ELF-1 (cell line): Measurements from ENCODE around the gene DDX19B.
A peak's percentile ranks its signal among the peaks of the same experiment; 100 is the strongest.
"Not testable (repeated sequence)": the region's sequence is repeated elsewhere in the genome, so short reads cannot be mapped to it uniquely, and the experiment has no call there.

ENCODE experiments used
- DNase-seq: peaks from one replicate; pipeline ENCODE4 v3.0.0-alpha.2; 2016; ENCODE audit warnings: low read depth, low spot score

DDX19B gene

DNA sequence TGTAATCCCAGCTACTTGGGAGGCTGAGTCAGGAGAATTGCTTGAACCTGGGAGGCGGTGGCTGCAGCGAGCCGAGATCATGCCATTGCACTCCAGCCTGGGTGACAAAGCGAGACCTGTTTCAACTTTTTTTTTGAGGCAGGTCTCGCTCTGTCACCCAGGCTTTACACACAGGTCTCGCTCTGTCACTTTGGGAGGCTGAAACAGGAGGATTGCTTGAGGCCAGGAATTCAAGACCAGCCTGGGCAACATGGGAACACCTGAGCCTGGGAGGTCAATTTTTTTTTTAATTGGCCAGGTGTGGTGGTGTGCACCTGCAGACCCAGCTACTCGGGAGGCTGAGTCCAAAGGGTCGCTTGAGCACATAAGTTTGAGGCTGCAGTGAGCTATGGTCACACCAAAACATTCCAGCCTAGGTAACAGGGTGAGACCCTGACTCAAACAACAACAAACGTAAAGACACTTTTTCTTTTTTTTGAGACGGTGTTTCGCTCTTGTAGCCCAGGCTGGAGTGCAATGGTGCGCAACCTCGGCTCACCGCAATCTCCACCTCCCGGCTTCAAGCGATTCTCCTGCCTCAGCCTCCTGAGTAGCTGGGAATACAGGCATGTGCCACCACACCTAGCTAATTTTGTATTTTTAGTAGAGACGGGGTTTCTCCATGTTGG lies 11.5 kb upstream of the DDX19B start:
- peak; percentile 38 for DNase-seq

DNA sequence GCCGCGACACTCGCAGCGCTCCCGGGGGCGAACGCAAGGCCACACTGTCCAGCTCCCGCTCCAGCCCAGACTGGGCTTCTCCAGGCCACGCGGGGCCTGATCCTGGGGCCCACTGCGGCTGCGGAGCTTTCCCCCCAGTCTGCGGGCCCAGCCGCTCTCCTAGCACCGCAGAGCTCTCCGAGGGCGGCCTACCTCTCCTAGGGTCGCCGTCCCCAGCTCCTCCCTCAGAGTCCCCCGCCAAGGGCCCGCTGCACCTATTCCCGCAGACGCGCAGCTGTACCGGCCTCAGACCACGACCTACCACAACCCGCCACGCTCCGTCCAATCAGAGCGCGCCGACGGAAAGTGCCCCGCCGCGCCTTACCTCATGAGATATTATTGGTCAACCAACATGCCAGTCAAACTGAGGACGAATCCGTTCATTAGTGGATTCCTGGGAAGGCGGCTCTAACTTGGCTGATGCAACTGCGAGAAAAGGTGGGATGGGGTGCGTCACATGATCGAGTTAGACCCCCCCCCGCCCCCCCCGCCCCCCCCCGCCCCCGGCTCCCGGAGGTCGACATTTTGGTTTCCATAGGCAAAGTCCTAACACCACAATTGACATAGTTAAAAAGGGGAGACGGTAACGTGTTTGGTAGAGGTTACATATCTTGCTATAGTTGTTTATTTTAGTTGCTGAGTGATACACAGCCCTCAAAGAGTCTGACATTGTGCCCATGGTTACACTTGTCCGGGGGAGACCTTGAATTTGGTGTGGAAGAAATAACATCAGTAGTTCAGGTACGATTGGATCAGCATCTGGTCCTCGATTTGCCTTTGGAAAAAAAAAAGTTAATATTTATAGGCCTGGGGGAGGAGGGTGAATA lies 9.5 kb upstream of the DDX19B start, which contains the start of gene AARS1:
Gene AARS1, minus strand, starts transcription at position 278 of the 866 bp plus-strand sequence. CDS start 6,743 bp downstream, outside the sequence.
- DNase-seq, result peak; percentile 100

DNA sequence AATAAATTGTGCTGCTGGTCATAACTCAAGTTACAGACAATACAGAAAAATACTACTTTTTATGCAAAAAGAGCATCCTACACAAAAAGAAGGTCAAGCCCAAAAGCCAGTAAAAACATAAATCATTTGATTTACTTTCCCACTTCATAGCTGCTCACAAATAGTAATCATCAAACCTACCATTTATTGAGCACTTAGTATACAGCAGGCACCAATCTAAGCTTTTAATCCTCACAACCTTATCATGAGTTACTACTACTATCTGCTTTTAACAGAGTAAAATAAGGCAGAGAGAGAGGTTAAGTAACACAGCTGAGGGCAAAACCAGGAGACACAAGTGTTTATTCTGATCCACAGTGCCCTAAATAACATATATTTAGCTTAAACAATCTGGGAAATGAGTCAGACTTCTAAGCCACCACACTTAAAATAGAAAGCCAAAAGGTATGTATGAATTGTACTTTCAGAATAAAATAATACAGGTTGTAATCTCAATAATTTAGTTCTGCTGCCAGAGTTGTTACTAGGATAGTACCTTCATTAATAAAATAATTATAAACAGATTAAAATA lies 8.0 kb upstream of the DDX19B start:
- no peak for DNase-seq

DNA sequence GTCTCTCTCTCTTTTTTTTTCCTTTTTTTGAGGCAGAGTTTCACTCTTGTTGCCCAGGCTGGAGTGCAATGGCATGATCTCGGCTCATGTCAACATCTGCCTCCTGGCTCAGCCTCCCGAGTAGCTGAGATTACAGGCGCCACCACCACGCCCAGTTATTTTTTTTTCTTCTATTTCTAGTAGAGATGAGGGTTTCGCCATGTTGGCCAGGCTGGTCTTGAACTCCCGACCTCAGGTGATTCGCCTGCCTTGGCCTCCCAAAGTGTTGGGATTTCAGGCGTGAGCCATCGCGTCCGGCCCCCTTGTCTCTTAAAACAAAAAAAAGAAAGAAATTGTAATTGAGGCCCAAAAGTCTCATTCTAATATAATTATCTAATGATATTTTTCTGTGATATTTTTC lies 6.8 kb upstream of the DDX19B start:
- not testable (repeated sequence) for DNase-seq

DNA sequence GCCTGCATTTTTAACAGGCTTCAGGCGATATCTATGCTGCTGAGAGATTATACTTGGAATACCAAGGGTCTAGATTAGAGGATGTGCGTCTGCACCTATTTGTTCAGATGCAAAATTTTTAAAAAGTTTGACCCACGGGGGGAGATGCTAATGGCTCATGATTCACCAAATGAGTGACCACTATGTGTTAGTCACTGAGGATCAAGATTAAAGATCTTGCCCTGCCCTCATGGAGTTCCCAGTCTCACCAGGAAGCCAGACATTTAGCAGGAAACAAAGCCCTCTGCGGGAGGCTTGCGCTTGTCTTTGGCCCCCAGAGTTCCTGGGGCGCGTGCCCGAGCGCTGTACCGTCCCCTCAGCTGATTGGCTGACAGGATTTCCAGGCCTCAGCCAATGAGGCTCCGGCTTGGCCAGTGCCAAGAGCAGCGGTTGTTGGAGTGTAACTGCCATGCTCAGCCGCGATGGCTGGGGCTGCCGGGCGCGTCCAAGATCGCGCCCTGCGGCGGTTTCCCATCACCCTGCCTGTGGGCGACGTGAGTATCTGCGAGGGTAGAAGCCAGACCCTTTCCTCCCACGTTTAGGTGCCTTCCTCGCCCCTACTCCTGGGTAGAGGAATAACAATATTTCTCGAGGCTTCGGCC lies 4.5 kb upstream of the DDX19B start:
- DNase-seq, result peak; percentile 18

DNA sequence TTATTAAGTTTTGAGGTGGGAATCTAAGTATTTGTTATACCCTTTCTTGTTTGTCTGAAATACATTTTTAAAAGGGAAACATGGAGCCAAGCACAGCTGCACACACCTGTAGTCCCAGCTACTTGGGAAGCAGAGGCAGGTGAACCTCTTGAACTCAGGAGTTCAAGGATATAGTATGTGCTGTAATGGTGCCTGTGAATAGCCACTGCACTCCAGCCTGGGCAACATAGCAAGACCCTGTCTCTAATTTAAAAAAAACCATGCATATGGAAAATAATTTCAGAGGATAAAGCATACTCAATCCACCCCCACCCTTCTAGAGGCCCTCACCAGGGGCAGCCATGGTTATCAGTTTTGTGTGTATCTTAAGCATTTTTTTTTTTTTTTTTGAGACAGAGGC lies 3.4 kb upstream of the DDX19B start:
- DNase-seq, result no peak

DNA sequence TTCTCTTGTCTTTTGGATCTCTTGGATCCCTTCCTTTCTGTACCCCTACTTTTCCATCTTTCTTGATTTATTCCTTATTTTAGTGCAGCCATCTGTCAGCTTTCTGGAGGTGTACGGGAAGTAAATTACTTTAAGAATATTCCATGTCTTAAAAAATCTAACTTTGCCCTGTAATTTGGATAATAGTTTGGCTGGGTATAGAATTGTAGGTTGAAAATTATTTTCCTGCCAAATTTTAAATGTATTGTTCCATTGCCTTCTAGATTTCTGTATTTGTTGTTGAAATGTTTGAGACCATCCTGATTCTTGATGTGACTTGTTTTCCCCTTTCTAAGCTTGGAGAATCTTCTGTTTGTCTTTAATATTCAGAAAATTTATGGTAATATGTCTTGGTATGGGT lies 2.1 kb downstream of the DDX19B start:
- DNase-seq, result no peak

DNA sequence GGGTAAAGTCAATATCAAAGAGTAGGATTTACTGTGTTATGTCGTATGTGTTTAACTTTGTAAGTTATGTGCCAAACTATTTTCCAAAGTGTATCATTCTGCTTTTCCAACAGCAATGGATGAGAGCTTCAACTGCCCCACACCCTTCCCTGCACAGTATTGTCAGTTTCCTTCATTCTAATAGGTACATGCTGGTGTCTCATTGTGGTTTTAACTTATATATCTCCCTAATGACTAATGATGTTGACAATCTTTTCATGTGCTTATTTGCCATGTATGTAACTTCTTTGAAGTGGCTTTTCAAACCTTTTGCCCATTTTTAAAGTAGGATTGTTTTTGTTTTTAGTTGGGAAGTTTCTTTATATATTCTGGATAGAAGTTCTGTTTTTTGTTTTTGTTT lies 3.8 kb downstream of the DDX19B start:
- DNase-seq, result no peak

DNA sequence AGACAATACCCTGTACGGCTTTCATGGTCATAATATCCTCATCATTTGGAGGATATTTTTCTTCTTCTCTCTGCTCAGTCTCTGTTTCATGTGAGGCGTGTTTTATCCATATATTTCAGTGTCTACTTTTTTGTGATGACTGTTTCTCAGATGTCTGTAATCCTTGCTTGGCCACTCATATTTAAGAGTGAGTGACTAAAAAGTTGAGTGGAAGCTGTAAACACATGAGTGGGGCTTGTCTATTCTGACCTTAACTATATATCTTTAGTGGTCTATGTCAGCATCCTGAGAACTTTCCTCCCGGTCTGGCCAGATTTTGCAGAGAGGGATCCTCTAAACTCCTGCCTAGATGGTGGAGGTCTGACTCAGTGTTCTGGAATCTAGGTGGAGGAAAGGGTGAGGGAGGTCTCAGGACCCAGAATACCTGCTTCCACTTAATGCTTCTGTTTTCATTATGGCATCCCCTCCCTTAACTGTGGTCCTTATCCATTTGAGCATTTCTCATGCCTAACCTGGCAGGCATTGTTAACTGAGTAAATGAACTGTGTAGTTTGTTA lies 6.0 kb downstream of the DDX19B start:
- DNase-seq, result peak; percentile 15

DNA sequence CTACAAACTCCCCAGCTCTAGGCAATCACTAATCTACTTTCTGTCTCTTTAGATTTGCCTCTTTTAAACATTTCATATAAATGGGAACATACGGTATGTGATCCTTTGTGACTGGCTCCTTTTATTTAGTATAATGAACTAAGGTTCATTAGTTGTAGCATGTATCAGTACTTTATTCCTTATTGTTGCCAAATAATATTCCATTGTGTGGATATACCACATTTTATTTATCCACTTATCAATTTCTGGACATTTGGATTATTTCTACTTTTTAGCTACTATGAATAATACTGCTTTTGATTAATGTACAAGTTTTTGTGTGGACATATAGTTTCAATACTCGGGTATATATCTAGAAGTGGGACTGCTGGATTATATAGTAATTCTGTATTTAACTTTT lies 7.9 kb downstream of the DDX19B start:
- no peak for DNase-seq

DNA sequence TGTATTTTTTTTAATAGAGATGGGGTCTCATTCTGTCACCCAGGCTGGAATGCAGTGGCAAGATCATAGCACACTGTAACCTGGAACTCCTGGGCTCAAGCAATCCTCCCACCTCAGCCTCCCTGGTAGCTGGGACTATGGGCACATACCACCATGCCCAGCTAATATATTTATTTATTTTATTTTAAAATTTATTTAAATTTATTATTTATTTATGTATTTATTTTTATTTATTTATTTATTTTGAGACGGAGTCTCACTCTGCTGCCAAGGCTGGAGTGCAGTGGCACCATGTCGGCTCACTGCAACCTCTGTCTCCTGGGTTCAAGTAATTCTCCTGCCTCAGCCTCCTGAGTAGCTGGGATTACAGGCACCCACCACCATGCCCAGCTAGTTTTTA lies 8.7 kb downstream of the DDX19B start:
- DNase-seq, result not testable (repeated sequence)

DNA sequence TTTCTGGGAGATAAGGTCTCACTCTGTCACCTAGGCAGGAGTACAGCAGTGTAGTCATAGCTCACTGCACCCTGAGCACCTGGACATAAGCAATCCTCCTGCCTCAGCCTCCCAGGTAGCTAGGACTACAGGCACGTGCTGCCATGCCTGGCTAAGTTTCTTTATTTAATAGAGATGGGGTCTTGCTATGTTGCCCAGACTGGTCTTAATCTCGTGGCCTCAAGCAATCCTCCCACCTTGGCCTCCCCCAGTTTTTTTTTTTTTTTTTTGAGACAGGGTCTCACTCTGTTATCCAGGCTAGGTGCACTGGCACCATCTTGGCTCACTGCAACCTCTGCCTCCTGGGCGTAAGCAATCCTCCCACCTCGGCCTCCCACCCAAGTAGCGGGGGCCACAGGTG lies 21.1 kb downstream of the DDX19B start:
- no peak for DNase-seq

DNA sequence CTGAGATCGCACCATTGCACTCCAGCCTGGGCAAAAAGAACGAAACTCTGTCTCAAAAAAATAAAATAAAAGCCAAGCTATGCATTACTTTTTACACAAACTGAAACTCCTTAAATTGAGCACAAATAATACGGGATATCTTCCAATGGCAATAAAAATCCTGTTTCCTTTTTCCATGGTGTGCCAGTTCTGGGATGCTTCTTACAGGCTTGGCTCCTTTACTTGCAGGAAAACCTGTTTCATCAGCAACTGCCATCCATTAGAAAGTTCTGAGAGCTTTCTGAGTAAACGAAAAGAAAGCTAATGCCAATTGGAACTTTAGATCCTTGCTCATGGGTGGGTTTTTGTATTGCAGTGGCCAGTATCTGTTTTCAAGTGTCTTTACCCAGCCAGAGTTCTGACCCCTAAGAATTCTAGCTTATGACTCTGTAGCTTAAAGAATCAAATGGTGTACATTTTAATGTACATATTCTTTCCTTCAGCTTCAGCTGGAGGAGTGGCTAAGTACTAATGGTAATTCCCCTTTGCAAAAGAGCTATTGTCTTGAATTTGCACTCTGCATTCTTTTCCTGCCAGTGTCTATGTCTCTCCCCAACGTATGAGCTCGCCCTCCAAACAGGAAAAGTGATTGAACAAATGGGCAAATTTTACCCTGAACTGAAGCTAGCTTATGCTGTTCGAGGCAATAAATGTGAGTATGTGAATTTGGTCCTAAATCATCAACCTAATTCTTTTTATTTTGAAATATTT lies 26.2 kb downstream of the DDX19B start:
- no peak for DNase-seq

DNA sequence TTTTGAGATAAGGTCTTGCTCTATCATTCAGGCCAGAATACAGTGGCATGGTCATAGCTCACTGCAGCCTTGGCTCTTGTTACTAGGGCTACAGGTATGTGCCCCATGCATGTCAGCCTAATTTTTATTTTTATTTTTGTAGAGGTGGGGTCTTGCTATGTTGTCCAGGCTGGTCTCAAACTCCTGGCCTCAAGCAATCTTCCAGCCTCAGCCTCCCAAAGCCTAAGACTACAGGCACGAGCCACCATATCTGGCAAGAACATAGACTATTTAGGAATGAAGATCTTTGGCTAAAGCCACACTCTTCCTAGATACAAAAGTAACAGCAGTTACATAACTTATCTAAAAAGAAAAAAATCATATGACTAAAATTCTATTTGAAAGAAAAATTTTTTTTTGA lies 32.1 kb downstream of the DDX19B start:
- no peak for DNase-seq

DNA sequence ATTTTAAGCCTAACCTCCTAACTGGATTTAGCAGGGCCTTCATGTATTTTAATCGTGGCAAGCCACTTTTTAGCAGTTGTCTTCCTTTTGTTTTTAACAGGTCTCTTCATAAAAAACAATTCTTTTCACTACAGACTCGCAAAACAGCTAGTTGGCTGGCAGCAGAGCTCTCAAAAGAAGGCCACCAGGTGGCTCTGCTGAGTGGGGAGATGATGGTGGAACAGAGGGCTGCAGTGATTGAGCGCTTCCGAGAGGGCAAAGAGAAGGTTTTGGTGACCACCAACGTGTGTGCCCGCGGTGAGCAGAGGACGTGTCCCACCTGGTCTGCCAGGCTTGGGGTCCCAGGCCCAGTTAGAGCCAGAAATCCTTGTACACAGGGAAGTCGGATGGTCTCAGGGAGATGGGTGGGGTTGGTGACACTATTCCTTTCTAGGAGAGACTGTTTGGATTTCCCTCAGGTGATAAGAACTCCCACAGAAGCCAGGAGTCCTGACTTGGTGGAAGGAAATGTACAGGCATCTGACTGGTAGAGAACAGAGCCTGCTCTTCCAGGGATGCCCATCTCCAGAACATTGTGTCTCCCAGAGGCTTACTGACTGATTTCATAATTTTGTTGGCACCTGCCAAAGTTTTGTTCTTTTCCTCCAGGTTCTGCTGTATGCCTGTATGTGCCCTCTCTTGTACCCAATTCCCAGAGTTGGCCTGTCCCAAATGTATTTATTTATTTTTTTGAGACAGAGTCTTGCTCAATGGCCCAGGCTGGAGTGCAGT lies 32.8 kb downstream of the DDX19B start:
- peak; percentile 42 for DNase-seq

DNA sequence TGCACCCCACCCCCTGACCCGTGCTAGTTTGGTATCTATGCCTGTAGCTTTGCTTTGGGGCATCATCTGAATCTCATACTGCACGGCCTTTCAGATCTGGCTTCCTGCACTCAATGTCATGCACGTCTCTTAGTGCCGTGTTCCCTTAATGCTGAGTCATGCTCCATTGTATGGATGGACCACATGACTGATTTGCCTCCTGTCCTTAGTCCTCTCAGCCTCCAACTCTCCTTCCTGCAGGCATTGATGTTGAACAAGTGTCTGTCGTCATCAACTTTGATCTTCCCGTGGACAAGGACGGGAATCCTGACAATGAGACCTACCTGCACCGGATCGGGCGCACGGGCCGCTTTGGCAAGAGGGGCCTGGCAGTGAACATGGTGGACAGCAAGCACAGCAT lies 33.7 kb downstream of the DDX19B start:
- DNase-seq, result not testable (repeated sequence)

DNA sequence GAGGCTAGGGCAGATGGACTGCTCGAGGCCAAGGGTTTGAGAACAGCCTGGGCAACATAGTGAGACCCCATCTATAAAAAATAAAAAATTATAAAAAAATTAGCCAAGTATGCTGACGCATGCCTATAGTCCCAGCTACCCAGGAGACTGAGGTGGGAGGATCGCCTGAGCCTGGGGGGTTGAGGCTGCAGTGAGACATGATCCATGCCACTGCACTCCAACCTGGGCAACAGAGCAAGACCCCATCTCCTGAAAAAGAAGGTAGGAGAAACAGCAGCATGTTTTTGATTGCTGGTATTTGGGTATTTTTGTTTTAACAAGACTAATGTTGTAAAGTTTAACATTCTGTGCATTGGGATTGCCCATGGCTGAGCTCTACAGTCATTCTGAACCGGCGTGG lies 38.8 kb downstream of the DDX19B start:
- no peak for DNase-seq

DNA sequence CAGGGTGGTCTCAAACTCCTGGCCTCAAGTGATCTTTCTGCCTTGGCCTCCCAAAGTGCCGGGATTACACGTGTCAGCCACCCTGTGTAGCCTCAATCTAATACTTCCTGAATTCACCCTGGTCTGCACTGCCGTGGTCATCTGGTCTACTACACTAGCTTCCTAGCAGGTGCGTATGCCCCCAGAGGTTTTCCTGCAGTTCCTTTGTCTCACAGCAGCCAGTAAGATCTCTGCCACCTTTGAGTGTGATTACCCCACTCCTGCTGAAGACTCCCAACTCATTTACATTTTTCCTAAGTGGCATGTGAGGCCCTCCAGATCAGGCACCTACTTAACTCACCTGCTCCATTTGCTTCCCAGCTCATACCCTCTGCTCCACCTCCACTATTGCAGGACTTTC lies 42.6 kb downstream of the DDX19B start:
- DNase-seq, result peak; percentile 36

DNA sequence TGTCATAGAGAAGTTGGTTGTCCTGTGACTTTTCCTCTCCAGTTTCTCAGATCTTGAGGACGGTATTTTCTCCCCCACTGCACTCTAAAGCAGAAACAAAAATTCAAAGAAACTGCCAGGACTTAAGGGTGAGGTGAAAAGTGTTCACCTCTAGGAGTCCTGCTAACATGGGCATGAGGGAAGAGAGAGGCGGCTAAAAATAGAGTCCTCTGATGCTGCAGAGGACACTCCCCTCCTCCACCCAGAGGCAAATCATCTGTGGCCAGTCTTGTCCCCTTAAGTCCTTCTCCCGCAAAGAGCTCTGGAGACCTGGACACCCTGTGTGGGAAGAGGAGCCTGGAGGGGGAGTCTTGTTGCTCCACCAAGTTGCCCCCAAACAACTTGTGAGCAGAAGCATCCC lies 43.0 kb downstream of the DDX19B start:
- peak; percentile 16 for DNase-seq

DNA sequence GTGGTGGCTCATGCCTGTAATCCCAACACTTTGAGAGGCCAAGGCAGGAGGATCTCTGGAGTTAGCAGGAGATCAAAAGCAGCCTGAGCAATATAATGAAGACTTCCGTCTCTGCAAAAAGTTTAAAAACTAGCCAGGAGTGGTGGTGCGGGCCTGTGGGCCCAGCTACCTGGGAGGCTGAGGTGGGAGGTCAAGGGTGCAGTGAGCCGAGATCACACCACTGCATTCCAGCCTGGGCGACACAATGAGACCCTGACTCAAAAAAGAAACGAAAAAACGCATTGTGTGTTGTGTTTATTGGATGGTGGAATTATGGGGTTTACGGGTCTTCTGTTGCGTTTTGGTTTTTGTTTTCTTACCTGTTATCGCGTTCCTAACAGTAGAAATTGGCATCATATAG lies 46.9 kb downstream of the DDX19B start:
- DNase-seq, result peak; percentile 16
